Measurements from ENCODE around the gene NPPA.

Gene NPPA

DNA sequence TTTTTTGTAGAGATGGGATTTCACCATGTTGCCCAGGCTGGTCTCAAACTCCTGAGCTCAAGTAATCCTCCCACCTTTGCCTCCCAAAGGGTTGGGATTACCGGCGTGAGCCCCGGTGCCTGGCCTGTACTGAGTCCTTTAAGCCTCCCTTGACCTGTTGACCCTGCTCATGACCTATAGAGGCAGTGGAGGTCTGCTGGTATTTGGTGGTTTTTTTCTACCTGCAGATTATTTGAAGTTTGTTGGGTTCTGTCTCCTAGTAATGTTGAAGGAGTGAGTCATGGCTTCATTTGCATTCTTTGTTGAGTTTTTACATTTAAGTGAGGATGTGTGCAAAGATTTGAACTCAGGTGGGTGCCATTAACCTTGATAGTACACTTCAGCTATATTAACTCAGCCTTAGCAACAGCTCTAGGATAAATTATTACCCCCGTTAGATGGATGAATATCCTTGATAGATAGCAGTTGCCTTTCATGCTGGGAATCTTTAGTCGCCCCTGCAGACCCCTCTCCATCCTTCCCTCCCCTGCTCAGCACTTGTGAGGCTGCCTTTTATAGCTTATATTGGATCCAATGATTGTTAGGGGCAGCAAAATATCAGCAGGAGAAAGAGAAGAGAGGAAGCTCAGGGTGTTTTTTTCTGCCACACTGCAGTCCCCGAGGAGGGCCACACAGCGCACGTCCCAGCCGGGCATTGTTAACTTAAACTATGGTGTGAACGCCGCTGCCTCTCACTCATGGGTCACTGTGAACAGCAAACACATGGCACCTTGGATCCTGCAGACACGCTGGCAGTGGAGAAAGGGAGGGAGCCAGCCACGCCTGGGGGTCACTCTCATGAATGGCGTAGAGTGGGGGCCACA, 26.0 kb upstream of the NPPA start:
- DNase-seq = no peak

DNA sequence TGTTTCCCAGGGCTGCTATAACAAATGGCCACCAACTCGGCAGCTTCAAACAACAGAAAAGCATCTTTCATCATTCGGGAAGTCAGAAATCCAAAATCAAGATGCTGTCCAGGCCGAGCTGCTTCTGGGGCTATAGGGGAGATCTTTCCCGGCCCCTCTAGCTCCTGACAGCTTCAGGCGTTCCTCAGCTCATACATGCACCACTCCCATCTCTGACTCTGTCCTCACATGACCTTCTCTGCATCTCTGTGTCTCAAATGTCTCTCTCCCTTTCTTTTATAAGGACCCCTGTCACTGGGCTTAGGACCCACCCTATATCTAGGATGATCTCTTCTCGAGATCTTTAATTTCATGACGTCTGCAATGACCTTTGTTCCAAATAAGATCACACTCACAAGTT, 25.0 kb upstream of the NPPA start:
- no peak for DNase-seq

DNA sequence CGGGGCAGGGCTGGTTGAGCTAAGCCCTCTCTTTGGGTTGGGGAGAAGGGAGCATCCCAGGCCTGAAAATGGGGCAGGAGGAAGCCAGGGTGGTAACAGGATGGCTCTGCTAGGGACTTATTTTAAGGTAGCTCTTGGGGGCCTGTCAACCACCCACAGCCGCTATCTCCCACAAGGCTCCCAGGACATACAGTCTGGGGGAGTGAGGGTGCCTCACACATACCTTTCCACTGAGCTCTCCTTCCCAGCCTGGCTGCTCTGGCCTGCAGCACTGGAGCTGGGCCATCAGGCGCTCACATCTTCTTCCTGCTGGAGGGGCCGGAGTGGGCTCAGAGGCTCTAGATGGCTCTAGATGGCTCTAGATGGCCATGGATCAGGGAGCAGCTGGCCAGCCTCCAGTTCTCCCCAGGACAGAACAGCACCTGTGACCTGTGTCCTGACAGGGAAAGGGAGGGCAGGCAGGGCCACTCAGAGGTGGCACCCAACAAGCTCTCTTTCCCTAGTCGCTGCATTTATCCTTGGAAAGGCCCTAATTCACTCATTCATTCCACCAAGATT, 22.1 kb upstream of the NPPA start:
- DNase-seq = no peak

DNA sequence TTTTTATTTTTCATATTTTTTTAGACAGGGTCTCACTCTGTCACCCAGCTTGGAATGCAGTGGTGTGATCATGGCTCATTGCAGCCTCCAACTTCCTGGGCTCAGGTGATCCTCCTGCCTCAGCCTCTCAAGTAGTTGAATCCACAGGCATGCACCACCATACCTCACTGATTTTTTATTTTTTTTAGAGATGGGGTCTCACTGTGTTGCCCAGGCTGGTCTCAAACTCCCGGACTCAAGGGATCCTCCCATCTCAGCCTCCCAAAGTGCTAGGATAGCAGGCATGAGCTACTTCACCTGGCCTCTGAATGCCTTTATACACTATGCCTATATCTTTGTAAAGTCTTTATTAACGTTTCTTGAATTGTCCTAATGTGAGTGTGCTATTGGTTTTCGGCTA, 21.5 kb upstream of the NPPA start:
- DNase-seq = no peak

DNA sequence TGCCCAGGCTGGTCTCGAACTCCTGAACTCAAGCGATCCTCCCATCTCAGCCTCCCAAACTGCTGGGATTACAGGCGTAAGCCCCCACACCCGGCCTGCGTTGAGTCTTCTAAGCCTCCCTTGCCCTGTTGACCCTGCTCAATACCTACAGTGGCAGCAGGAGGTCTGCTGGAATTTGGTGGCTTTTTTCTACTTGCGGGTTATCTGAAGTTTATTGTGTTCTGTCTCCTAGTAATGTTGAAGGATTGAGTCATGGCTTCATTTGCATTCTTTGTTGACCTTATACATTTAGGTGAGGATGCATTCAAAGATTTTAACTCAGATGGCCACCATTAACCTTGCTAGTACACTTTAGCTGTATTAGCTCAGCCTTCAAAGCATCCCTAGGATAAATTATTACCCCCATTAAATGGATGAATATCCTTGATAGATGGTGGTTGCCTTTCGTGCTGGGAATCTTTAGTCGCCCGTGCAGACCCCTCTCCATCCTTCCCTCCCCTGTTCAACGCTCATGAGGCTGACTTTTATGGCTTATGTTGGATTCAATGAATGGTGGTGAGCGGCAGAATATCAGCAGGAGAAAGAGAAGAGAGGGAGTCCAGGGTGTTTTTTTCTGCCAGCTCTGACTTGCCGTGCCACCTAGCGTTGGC, 20.9 kb upstream of the NPPA start:
- DNase-seq = no peak

DNA sequence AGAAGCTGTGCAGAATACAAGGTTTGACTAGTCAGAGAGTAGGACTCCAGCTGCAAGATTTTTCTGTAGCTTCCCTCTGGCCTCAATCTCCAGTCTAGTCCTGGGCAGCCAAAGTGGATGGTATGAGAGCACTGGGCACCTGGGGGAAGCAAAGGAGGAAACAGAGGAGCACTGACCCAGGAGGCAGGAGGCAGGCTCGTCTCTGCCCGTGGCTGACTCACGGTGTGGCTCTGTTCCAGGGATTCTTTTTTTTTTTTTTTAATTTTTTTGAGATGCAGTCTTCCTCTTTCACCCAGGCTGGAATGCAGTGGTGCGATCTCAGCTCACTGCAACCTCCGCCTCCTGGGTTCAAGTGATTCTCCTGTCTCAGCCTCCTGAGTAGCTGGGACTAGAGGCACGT, 15.3 kb upstream of the NPPA start:
- DNase-seq = no peak

DNA sequence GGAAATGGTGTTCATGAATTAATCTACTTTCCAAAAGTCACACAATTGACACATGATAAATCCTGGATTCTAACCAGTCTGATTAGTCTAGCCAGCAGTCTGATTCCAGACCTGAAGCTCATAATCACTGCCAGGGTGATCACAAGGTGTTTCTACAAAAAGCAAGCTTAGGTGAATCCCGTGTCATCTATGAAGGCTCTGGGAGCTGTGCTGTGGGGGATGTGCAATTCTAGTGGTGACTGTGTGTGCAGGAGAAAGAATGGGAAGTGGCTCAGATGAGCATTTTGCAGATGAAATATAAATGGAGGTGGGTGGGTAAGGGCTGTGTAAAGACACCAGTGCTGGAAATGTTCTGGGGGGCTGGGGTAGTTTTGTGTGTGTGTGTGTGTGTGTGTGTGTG, 13.0 kb upstream of the NPPA start:
- no peak for DNase-seq

DNA sequence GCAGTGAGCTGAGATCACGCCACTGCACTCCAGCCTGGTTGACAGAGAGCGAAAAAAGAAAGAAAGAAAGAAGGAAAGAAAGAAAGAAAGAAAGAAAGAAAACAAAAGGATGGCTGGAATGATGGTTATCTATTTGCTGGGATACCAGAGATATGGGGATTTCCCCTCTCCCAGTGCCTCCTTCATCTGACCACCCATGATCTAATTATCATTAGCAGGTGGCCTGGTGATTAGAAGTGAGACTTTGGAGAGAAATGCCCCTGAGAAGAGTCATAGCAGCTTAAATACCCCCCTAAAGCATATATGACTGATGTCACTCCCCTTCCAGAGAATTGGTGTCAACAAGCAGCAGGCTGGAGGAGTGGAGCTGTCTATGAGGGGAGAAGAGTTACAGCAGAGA, 12.5 kb upstream of the NPPA start:
- no peak for DNase-seq

DNA sequence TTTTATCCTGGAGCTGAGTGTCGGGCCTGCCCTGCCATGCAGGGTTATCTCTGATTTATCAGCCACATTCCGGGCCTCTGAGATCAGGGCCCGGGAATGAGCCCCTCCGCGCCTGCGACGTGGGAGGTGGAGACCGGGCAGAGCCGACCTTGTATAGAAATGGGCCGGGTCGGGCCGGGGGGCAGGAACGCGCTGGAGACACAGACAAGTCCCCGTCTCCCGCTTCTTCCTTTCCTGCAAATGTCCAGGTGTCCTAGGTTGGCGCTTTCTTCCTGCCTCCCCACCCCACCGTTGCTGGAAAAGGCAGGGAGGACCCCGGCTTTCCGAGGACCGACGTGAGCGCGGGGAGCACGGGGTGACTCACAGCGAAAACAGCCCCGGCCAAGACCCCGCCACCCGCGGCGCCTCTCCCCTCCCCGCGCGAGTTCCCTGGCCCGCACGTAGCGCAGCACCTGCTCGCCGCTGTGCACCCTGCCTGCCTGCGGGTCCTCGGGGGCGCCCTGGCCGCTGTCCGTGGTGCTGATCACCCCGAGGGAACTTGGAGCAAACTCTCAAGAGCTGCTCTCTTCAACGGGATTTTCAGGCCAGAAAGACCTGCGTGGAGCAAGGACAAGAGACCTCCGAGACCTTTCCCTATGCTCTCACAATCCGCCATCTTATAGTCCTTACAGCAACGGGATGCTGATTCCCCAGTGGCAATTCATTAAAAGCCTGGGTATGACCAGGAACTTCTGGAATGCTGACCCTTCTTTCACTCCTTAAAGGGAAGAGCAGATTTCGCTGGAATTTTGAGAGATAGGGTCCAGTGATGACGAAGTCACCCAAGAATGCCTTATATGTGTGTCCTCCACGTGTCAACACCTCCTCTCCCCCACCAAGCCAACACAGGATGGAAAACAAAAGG, 11.6 kb upstream of the NPPA start:
- DNase-seq = no peak

DNA sequence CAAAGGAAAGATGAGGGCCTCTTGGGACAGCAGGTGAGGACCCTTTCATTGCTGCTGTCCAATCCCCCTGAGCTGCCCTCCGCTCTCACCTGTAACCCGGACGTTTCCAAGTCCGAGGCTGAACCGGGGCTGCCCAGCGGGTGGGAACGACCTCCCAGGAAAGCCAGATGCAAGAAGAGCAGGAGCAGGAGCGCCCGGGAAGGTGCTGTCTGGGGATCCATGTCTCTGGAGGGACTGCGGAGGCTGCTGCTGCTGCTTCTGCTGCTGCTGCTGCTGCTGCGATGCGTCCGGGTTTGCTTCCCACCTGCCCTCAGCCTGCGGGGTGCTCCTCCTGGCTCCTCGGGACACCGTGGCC, 11.0 kb upstream of the NPPA start, which contains the start of gene NPPB:
TSS of gene NPPB (minus strand) at position 333 of the 355 bp plus-strand sequence. CDS start at position 221, 112 bp downstream.
- DNase-seq = no peak

DNA sequence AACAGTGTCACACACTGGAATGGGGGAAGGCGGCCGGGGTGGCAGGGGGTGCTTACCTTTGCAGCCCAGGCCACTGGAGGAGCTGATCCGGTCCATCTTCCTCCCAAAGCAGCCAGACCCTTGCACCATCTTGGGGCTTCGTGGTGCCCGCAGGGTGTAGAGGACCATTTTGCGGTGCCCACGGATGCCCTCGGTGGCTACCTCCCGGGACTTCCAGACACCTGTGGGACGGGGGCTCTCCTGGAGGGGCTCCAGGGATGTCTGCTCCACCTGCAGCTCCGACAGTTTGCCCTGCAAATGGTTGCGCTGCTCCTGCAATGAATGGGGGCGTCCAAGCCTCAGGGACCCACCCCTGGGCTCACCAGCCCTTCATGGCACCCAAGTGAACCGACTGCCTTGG, 10.6 kb upstream of the NPPA start:
- no peak for DNase-seq

DNA sequence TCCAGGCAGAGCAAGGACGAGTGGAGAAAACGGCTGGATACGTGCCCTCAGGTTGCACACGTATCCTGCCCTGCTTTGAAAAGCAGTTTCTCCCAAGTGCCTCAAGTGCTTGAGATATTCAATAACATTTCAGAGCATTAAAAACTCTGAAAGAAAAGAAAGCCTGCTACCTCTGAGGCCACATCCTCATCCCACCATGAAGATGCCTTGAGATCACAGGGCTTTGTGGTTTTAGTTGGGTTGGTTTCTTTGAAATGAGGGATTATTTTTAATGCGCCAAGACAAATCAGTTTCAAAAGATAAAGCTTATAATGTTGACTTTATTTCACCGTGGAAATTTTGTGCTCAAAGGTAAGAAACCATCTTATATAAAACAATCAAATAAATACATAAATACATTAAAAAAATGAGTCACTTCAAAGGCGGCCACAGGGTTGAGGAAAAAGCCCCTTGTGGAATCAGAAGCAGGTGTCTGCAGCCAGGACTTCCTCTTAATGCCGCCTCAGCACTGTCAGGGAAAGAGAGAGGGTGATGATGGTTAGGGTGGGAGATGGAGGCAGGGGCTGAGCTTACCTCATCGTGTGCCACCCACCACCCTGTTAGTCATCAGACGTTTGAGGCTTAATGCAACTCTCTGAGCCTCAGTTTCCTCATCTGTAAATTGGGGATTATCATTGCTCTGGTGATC, 9.7 kb upstream of the NPPA start:
- no peak for DNase-seq

DNA sequence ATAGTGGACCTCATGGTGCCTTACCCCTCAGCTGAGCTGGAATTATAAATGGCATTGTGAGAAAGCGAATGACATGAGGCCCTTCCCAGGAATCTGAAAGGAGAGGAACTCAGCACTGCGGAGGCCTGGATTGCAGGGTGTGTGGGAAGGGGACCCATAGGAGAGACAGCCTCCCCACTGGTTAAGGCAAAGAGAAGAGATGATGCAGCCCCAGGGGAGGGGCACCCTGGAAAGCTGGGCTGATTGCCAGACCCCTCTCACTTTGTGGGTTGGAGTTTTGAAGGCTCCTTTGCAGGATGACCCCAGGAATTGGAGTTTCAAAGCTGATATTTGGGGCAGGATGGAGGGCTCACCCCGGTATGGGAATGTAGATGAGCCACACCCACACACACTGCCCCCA, 9.1 kb upstream of the NPPA start:
- no peak for DNase-seq

DNA sequence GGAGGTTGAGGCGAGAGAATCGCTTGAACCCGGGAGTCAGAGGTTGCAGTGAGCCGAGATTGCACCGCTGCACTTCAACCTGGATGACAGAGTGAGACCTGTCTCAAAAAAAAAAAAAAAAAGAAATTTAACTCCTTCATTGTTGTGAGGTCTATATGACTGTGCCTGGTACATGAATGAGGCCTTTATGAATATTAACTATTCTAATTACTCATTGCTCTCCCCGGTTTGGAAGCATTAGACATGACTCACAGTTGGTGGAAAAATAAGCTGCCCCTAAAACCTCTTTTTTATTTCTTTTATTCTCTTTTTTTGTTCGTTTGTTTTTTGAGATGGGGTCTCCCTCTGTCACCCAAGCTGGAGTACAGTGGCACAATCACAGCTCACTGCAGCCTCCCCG, 7.8 kb upstream of the NPPA start:
- no peak for DNase-seq

DNA sequence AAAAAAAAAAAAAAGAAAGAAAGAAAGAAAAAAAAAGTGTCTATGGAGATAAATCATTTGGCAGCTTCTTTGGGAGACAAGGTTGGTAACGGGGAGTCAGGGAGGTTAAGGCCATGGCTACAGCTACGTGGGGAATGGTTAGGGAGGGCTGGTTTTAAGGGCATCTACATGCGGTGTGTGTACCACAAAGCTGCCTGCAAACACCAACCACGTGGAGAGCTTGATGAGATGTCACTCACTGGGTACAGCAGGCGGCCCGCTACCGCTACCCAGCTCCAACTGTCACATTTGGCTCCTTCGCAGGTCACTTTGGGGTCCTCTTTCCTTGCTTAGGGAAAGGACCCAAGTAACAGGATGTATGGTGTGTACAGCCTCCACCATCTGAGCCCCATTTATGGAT, 6.9 kb upstream of the NPPA start:
- DNase-seq = no peak

DNA sequence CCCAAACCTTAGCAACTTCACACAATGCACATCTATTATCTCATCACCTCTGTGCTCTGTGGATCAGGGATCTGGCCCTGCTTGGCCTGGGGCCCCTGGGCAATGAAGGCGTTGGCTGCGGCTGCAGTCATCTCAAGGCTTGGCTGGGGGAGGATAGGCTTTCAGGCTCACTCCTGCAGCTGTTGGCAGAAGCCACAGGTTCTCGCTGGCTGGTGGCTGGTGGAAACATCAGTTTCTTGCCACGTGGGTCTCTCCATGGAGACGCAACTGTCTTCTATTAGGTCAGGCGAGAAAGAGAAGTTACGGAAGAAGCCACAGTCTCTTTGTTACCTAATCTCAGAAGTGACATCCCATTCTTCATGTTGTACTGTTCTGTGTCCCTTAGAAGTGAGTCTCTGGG, 3.6 kb upstream of the NPPA start:
- no peak for DNase-seq

DNA sequence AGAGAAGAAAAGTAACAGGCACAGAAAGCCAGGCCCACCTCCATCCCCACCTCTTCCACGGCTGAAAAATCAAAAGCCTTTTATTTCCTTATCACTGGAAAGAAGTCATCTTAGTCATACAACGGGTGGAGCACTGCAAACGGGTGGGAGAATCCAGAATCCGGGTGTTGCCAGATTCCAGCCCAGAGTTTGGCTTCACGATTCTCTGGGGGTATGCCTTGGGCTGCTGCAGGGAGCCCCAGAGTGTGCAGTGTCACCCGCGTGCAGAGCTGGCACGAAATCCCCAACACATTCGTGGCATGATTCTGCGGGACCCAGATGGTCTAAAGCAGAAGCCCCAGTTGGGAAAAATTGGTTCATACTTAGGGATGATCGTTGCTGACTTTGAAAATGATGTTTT, 2.6 kb upstream of the NPPA start:
- DNase-seq = no peak

DNA sequence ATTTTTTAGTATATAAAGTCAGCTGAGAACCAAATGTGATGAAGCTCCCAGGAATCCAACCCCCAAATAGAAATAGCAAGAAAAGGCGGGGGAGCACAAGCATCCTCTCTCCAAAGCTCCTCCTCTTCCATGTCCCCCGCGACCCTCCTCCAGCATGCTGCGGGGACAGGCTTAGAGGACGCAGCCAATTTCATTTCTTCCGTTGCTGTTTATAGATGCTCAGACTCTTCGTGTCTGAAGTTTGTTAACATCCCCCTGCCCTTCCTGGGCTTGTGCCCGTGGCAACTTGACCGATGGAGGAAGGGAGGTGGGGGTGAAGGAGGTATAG, 754 bp upstream of the NPPA start:
- no peak for DNase-seq

DNA sequence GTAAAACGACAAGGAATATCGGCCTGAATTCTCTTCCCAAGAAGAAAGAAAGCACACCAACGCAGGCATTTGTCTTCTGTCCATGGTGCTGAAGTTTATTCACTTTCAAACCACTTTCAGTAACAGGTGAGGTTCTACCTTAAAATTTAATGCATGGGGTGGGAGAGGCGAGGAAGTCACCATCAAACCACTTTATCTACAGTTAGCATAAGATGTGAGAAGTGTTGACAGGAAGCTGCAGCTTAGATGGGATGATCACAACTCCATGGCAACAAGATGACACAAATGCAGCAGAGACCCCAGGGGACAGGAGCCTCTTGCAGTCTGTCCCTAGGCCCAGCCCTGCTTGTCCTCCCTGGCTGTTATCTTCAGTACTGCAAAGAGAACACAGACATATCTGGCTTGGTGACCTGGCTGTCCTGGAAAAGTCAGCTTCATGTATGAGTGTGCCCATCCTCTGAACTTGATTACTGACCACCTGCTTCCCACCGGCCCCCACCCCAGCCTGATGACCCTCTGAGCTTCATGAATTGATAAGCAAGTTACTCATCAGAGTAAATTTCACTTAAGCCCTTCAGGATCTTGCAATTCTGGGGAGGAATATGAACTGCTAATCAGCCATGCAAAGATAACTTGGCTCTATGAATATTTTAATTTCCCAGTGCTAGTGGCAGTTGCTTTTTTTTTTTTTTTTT, 1.8 kb downstream of the NPPA start:
- no peak for DNase-seq

DNA sequence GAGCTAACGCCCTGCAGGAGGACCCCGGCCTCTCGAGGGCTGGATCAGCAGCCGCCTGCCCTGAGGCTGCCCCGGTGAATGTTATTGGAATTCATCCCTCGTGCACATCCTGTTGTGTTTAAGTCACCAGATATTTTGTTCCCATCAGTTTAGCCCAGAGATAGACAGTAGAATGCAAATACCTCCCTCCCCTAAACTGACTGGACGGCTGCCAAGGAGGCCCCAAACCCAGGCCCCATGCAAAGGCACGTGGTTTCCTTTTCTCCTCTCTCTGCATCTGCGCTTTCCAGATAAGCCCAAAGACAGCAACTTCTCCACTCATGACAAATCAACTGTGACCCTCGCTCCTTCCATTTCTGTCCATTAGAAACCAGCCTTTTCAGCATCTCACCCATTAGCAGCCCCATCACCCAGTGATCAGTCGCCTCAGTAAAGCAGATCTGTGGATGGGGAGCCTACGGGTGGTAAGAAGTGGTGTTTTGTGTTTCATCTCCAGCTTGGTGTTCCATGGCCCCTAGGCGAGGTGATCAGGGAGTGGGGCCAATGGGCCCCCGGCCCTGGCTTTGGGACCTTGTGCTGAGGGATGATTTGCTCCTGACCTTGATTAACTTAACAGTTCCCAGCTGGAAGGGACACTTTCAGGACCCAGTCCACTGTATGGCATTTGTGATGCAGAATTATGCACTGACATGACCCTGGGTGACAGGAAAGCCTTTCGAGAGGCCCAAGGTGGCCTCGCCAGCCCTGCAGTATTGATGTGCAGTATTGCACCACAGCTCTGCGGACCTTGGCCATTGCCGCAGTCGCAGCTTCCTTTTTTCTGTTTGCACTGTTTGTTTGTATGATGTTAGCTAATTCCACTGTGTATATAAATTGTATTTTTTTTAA, 5.2 kb downstream of the NPPA start:
- no peak for DNase-seq

Measured in midbrain (tissue), 1 donor.